Transverse colon (tissue), 4 donors: Measurements from ENCODE around the gene PSTPIP2. TPM values are rescaled to one million over a fixed set of nuclear protein-coding genes. Genes with fewer than 3 reads are reported as not detected.
"Not testable (repeated sequence)": the region's sequence is repeated elsewhere in the genome, so short reads cannot be mapped to it uniquely, and the experiment has no call there.

Experiments
- DNase-seq: peaks from one replicate; pipeline ENCODE4 v3.0.0-alpha.2; 2019
- H3K27ac ChIP-seq, 4 donors: fragments of 200-600 bp; sonication (generic); 2 replicates each; pipeline ENCODE4 v1.5.1; 2016 to 2018; ENCODE audit warnings: inconsistent platforms in 4 of 4
- H3K27me3 ChIP-seq: fragments of 200-600 bp; sonication (generic); 2 replicates; pipeline ENCODE4 v1.5.1; 2017; ENCODE audit warnings: inconsistent platforms
- H3K36me3 ChIP-seq, 4 donors: fragments of 200-600 bp; sonication (generic); 2 replicates each; pipeline ENCODE4 v1.5.1; 2017 to 2019; ENCODE audit warnings: inconsistent platforms in 4 of 4
- H3K4me1 ChIP-seq, 4 donors: fragments of 200-600 bp; sonication (generic); 2 replicates each; pipeline ENCODE4 v1.5.1; 2017 to 2020; ENCODE audit warnings: inconsistent platforms in 4 of 4
- H3K4me3 ChIP-seq, 4 donors: fragments of 200-600 bp; sonication (generic); 1 replicate in 1 of 4; 2 replicates in 3 of 4; pipeline versions ENCODE4 v1.5.1 to v1.6.1; 2017 to 2019; ENCODE audit warnings: inconsistent platforms in 4 of 4
- H3K9me3 ChIP-seq, 2 donors: fragments of 200-600 bp; sonication (generic); 2 replicates each; pipeline ENCODE4 v1.5.1; 2017 to 2019; ENCODE audit warnings: inconsistent platforms in 2 of 2
- EP300 ChIP-seq: sonication (generic); formaldehyde crosslinking; IDR thresholded peaks from one replicate; pipeline ENCODE4 v1.6.1; 2017; ENCODE audit warnings: antibody characterized with exemption, low read depth
- POLR2A ChIP-seq: fragments of 450-650 bp; IDR thresholded peaks from one replicate; pipeline ENCODE4 v1.6.1; 2016; ENCODE audit warnings: antibody characterized with exemption, mild to moderate bottlenecking, moderate library complexity
- POLR2AphosphoS5 ChIP-seq, 3 donors: sonication (generic); formaldehyde crosslinking; IDR thresholded peaks; one replicate each; pipeline ENCODE4 v1.6.1; 2016; ENCODE audit warnings: antibody characterized with exemption in 3 of 3
- WGBS, 2 donors: methylation state at CpG; one replicate each; pipeline ENCODE4 v1.1.5; 2018; ENCODE audit warnings: low coverage in 1 of 2; 5-methylcytosine and 5-hydroxymethylcytosine counted together
- in situ Hi-C, 4 donors: fragments of 200-750 bp; cut with MboI; loops; one replicate each; pipeline versions ENCODE4 v1.15.0 to v1.15.1; 2017; ENCODE audit warnings: low sequenced_read_pairs in 3 of 4, low pct_ligation_motif_present in 1 of 4, low pct_unique_long_range_greater_than_20kb in 1 of 4
- intact Hi-C: fragments of 100-400 bp; cut with DNase I; formaldehyde crosslinking; loops from one replicate; pipeline ENCODE4 v1.15.1; 2023; ENCODE audit warnings: low total_unique reads
- total RNA-seq, 4 donors: library from RNA; depleted of rRNA; stranded (reverse); fragments of >200 nt; gene quantifications; one replicate each; pipeline ENCODE4 v1.1.0, GENCODE V29; 2016
- TF ChIP-seq, protein P1 (sequence below), 5 experiments: fragments of 200-600 bp in 3 of 5; fragments of 450-650 bp in 2 of 5; sonication (generic) in 3 of 5; IDR thresholded peaks; 1 replicate in 2 of 5; 2 replicates in 3 of 5; pipeline ENCODE4 v1.5.1; 2016 to 2017; ENCODE audit warnings: antibody characterized with exemption in 5 of 5, inconsistent platforms in 3 of 5, mild to moderate bottlenecking in 2 of 5, moderate library complexity in 1 of 5

PSTPIP2 gene
- total RNA-seq, 4 donors from 2014 or later = 2.6 to 21.9 (median 8.7) TPM

DNA sequence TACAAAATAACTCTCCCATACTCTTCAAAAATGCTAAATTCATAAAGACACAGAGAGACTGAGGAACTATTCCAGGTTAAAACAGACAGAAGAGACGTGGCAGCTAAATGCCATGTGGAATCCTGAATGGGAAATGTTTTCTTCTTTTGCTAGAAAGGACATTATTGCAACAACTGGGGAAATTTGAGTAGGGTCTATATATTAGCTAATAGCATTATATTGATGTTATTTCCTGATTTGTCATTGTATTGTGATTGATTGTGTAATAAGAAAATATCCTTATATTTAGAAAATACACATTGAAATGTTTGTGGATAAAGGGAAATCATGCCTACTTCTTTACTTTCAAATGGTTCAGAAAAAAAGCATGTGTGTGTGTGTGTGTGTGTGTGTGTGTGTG is 23.4 kb downstream of the PSTPIP2 start:
- WGBS, 2 donors = 93 to 100% methylated on average over 1 of the region's 1 CpG
- intact Hi-C loops (no loop called here), in situ Hi-C loops (no loop called here)
- no peak overlapping the region for H3K4me3 ChIP-seq
- H3K27me3 ChIP-seq = no peaks in the 10 kb centered on the region
- H3K9me3 ChIP-seq = no peaks in the 10 kb centered on the region
- no peak for DNase-seq
- no peak for TF ChIP-seq POLR2AphosphoS5 (IDR thresholded peaks at IDR 0.05)
- TF ChIP-seq, protein P1, sequence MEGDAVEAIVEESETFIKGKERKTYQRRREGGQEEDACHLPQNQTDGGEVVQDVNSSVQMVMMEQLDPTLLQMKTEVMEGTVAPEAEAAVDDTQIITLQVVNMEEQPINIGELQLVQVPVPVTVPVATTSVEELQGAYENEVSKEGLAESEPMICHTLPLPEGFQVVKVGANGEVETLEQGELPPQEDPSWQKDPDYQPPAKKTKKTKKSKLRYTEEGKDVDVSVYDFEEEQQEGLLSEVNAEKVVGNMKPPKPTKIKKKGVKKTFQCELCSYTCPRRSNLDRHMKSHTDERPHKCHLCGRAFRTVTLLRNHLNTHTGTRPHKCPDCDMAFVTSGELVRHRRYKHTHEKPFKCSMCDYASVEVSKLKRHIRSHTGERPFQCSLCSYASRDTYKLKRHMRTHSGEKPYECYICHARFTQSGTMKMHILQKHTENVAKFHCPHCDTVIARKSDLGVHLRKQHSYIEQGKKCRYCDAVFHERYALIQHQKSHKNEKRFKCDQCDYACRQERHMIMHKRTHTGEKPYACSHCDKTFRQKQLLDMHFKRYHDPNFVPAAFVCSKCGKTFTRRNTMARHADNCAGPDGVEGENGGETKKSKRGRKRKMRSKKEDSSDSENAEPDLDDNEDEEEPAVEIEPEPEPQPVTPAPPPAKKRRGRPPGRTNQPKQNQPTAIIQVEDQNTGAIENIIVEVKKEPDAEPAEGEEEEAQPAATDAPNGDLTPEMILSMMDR (IDR thresholded peaks at IDR 0.05) = no peak
- no peak for TF ChIP-seq EP300
- no peak for TF ChIP-seq POLR2A
- H3K36me3 ChIP-seq = no peaks in the 10 kb centered on the region
- no peak overlapping the region for H3K27ac ChIP-seq
- H3K4me1 ChIP-seq = peaks cover 0 to 8% (median 3%) of the 10 kb centered on the region in 4 donors

DNA sequence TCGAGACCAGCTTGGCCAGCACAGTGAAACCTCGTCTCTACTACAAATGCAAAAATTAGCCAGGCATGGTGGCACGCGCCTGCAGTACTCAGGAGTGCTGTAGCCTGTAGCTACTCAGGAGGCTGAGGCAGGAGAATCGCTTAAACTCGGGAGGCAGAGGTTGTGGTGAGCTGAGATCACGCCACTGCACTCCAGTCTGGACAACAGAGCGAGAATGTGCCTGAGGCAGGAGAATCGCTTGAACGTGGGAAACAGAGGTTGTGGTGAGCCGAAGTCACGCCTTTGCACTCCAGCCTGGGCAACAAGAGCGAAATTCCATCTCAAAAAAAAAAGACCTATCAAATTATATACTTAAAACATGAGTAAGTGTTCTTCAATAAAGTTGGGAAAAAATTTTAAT is 24.7 kb downstream of the PSTPIP2 start:
- H3K4me1 ChIP-seq = peaks cover 0 to 11% (median 3%) of the 10 kb centered on the region in 4 donors
- intact Hi-C loops, H3K4me3 ChIP-seq, in situ Hi-C loops, DNase-seq, H3K36me3 ChIP-seq, H3K9me3 ChIP-seq, H3K27ac ChIP-seq, H3K27me3 ChIP-seq: not testable (repeated sequence)
- WGBS, 2 donors = 97% methylated on average over 6 to 13 of the region's 13 CpGs

- Histone ChIP-seq H3K36me3 (no peaks in the 10 kb centered on the region), H3K27ac (no peak overlapping the region), H3K4me3 (no peak overlapping the region), H3K9me3 (no peaks in the 10 kb centered on the region), H3K4me1 (peaks cover 0 to 5% (median 0%) of the 10 kb centered on the region in 4 donors), H3K27me3 (no peaks in the 10 kb centered on the region)
- DNase-seq = no peak
- WGBS, 2 donors = 94 to 100% methylated on average over 2 of the region's 2 CpGs
- intact Hi-C loops (no loop called here), in situ Hi-C loops (no loop called here)
- TF ChIP-seq EP300 = no peak
- TF ChIP-seq, protein P1 (IDR thresholded peaks at IDR 0.05) = no peak
- TF ChIP-seq POLR2AphosphoS5 (IDR thresholded peaks at IDR 0.05) = no peak
- no peak for TF ChIP-seq POLR2A
These were observed 25.4 kb downstream of the PSTPIP2 start for GRCh38 chr18:46046688-46047087.

DNA sequence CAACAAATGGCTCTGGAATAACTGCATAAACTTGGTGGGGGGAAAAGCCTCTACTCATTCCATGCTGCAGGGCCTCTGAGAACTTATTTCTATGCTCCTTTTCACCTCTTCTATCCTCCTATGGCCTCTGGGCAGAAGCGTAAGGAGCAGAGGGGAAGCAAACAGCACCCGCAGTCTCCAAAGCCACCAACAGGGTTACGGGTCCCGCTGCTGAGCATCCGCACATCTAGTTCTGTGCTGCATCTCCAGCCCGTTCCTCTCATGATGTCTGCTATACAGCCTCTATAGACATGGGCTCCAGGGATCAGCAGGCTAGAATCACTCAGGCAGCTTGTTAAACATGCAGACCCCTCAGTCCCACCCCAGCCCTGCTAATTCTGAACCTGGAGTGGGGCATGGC is 25.9 kb downstream of the PSTPIP2 start:
- intact Hi-C loops = no loop called here
- Histone ChIP-seq H3K4me3 (no peak overlapping the region), H3K27ac (no peak overlapping the region), H3K9me3 (no peaks in the 10 kb centered on the region), H3K27me3 (no peaks in the 10 kb centered on the region), H3K36me3 (no peaks in the 10 kb centered on the region), H3K4me1 (peaks cover 0 to 3% (median 0%) of the 10 kb centered on the region in 4 donors)
- in situ Hi-C loops = no loop called here
- no peak for DNase-seq
- 92 to 99% methylated on average over 2 to 6 of the region's 6 CpGs for WGBS, 2 donors
- TF ChIP-seq POLR2AphosphoS5 (IDR thresholded peaks at IDR 0.05) (no peak), POLR2A (no peak), EP300 (no peak)
- TF ChIP-seq, protein P1 (IDR thresholded peaks at IDR 0.05) = no peak

DNA sequence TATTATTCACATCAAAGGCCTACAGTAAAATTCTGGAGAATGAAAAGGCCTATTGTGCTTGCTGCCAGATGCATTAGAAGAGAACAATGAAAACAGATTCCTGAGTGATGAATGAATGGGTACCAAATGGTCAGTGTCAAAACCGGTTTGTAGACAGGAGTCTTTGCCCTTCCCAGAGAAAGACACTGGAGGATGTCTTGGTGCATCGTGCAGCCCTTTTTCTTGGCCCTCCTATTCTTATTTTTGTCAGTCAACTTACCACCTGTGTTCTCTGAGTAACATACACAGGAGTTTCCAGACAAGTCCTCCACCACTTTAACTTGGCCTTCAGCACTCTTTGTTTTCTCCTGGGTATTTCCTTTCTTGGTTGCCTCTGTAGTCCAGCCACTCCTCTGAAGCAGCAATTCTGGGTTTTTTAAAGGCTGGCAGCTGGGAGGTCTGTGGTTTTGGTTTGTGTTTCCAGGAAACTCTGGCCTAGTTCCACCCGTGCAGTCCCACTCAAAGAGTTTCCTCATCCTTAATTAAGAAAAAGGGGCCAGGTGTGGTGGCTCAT is 29.4 kb downstream of the PSTPIP2 start:
- intact Hi-C loops = no loop called here
- H3K4me1 ChIP-seq = peaks cover 0 to 3% (median 0%) of the 10 kb centered on the region in 4 donors
- no peak for DNase-seq
- no peaks in the 10 kb centered on the region for H3K27me3 ChIP-seq
- TF ChIP-seq, protein P1 (IDR thresholded peaks at IDR 0.05) = no peak
- TF ChIP-seq POLR2AphosphoS5 (IDR thresholded peaks at IDR 0.05) (no peak), POLR2A (no peak), EP300 (no peak)
- WGBS, 2 donors = 29 to 34% methylated on average over 3 of the region's 3 CpGs
- H3K4me3 ChIP-seq = no peak overlapping the region
- no peaks in the 10 kb centered on the region for H3K36me3 ChIP-seq
- H3K27ac ChIP-seq = no peak overlapping the region
- in situ Hi-C loops = no loop called here
- H3K9me3 ChIP-seq = no peaks in the 10 kb centered on the region
